Heart left ventricle (tissue), 16 donors: Measurements from ENCODE around the gene HRH2. TPM values are rescaled to one million over a fixed set of nuclear protein-coding genes. Genes with fewer than 3 reads are reported as not detected.
"Not testable (repeated sequence)": the region's sequence is repeated elsewhere in the genome, so short reads cannot be mapped to it uniquely, and the experiment has no call there.

Source experiments
- ATAC-seq, 4 donors: fragments of 200-7000 bp; cut with Tn5 transposase; one replicate each; pipeline ENCODE4 v1.9.1; 2020 to 2022; ENCODE audit warnings: moderate library complexity in 4 of 4, mild to moderate bottlenecking in 3 of 4, moderate number of reproducible peaks in 1 of 4
- DNase-seq, 5 donors: peaks; one replicate each; pipeline ENCODE4 v3.0.0-alpha.2; 2020
- H3K27ac ChIP-seq, 12 donors: fragments of 200-600 bp; sonication (generic) in 4 of 12; one replicate each; pipeline versions ENCODE4 v1.5.0 to v1.8.0; 2016 to 2022; ENCODE audit warnings: mild to moderate bottlenecking in 2 of 12
- H3K27me3 ChIP-seq, 9 donors: fragments of 200-600 bp; sonication (generic) in 2 of 9; one replicate each; pipeline versions ENCODE4 v1.5.1 to v1.8.0; 2016 to 2022; ENCODE audit warnings: mild to moderate bottlenecking in 3 of 9
- H3K36me3 ChIP-seq, 9 donors: fragments of 200-600 bp; sonication (generic) in 2 of 9; one replicate each; pipeline versions ENCODE4 v1.5.0 to v1.8.0; 2018 to 2022; ENCODE audit warnings: mild to moderate bottlenecking in 2 of 9
- H3K4me1 ChIP-seq, 12 donors: fragments of 200-600 bp; sonication (generic) in 4 of 12; one replicate each; pipeline versions ENCODE4 v1.5.0 to v1.8.0; 2016 to 2022; ENCODE audit warnings: mild to moderate bottlenecking in 3 of 12
- H3K4me3 ChIP-seq, 12 donors: fragments of 200-600 bp; sonication (generic) in 4 of 12; one replicate each; pipeline versions ENCODE4 v1.5.0 to v1.8.0; 2017 to 2022; ENCODE audit warnings: mild to moderate bottlenecking in 9 of 12, moderate library complexity in 4 of 12
- H3K9me3 ChIP-seq, 12 donors: fragments of 200-600 bp; sonication (generic) in 4 of 12; one replicate each; pipeline versions ENCODE4 v1.5.0 to v1.8.0; 2016 to 2022; ENCODE audit warnings: mild to moderate bottlenecking in 1 of 12
- CTCF ChIP-seq, 12 donors: fragments of 200-600 bp; sonication (generic) in 4 of 12; IDR thresholded peaks; one replicate each; pipeline versions ENCODE4 v1.5.0 to v1.8.0; 2018 to 2022; ENCODE audit warnings: antibody characterized with exemption in 12 of 12, mild to moderate bottlenecking in 5 of 12
- POLR2A ChIP-seq, 2 donors: fragments of 450-650 bp; IDR thresholded peaks; one replicate each; pipeline ENCODE4 v1.6.1; 2017; ENCODE audit warnings: antibody characterized with exemption in 2 of 2, mild to moderate bottlenecking in 2 of 2, moderate library complexity in 2 of 2
- WGBS, 4 donors: extraction: QIAGEN DNeasy Blood & Tissue Kit in 2 of 4; methylation state at CpG; one replicate each; pipeline versions ENCODE4 v1.1.5 to v1.1.7; 2013 to 2018; 5-methylcytosine and 5-hydroxymethylcytosine counted together
- intact Hi-C, 10 donors: fragments of 100-400 bp; cut with DNase I; formaldehyde crosslinking; loops; one replicate each; pipeline versions ENCODE4 v1.11.1 to v1.14.2; 2022
- polyA plus RNA-seq, 2 donors: library from polyadenylated mRNA; stranded (reverse); fragments of 200-250 nt; gene quantifications; one replicate each; pipeline ENCODE4 v1.2.3, GENCODE V29; 2013
- total RNA-seq, 9 donors: library from RNA; depleted of rRNA in 2 of 9; stranded (reverse); fragments of >200 nt in 2 of 9; fragmentation: NEBNext Ultra II Directional in 3 of 9; extraction: Animal tissue kit (Norgen Biotek cat#: 25700) in 3 of 9; gene quantifications; one replicate each; pipeline versions ENCODE4 v1.1.0 to v1.2.4, GENCODE V29; 2016 to 2023
- donor health status: ischemic (EF 13 %, LVEDD 7.1; RV severe dilation, severe dysfunction).
- donor health status: healthy with polysubstance abuse.
- donor health status: DM: no; HTN: yes; CAD: no.
- donor health status: DM: no; HTN: no; CAD: no.
- donor health status: ischemic (EF 25% LVEDD 6.9; RV normal size, moderate dysfunction).
- donor health status: ischemic (EF 25% LVEDD 5.7; RV mildly dilated, moderate dysfunction).
- donor health status: healthy.
- donor health status: DM: yes; HTN: yes; CAD: no.
- donor health status: ischemic (EF 35%, LVEDD 5.7; RV mildly dilated, moderate dysfunction).
- donor health status: nonischemic (EF 11% LVEDD 7.7; RV severe dilation, severe dysfunction).
- donor health status: DM: yes; HTN: yes; CAD: no.
- donor health status: PGD.
- donor health status: ischemic (EF 29% LVEDD 5.4; RV normal size, mild dysfunction).
- donor health status: nonischemic (EF 23%, LVEDD 6.1; RV moderate dilation, normal function).

HRH2 gene
- total and polyA plus RNA-seq, 11 donors: 26.0 to 66.0 (median 35.8) TPM

GRCh38 chr5:175640106-175640775, 17.6 kb upstream of the HRH2 start:
- no peak for TF ChIP-seq POLR2A (IDR thresholded peaks at IDR 0.05)
- no peak for TF ChIP-seq CTCF (IDR thresholded peaks at IDR 0.05)
- Histone ChIP-seq H3K9me3 (peaks cover 0 to 2% (median 0%) of the 10 kb centered on the region in 12 donors), H3K4me3 (no peak overlapping the region), H3K4me1 (peaks cover 0 to 16% (median 0%) of the 10 kb centered on the region in 12 donors), H3K27ac (no peak overlapping the region), H3K36me3 (no peaks in the 10 kb centered on the region), H3K27me3 (no peaks in the 10 kb centered on the region)
- ATAC-seq (no peak), DNase-seq (no peak)
- 63 to 68% (median 67%) methylated on average over 7 to 9 of the region's 9 CpGs for WGBS, 4 donors
- intact Hi-C loops: no loop called here

GRCh38 chr5:175642998-175643397, 14.9 kb upstream of the HRH2 start:
- intact Hi-C loops: no loop called here
- Histone ChIP-seq H3K9me3 (no peaks in the 10 kb centered on the region), H3K4me3 (no peak overlapping the region), H3K4me1 (peaks cover 0 to 13% (median 0%) of the 10 kb centered on the region in 12 donors), H3K27ac (no peak overlapping the region), H3K27me3 (no peaks in the 10 kb centered on the region), H3K36me3 (no peaks in the 10 kb centered on the region)
- DNase-seq (no peak), ATAC-seq (no peak)
- 83 to 87% (median 86%) methylated on average over 4 of the region's 4 CpGs for WGBS, 4 donors
- TF ChIP-seq CTCF (IDR thresholded peaks at IDR 0.05) (no peak), POLR2A (IDR thresholded peaks at IDR 0.05) (no peak)

GRCh38 chr5:175646251-175646650, 11.6 kb upstream of the HRH2 start:
- Histone ChIP-seq H3K4me1 (peaks cover 0 to 4% (median 0%) of the 10 kb centered on the region in 12 donors), H3K27me3 (no peaks in the 10 kb centered on the region), H3K27ac (no peak overlapping the region), H3K9me3 (peaks cover 0 to 25% (median 7%) of the 10 kb centered on the region in 12 donors), H3K36me3 (no peaks in the 10 kb centered on the region), H3K4me3 (no peak overlapping the region)
- intact Hi-C loops: no loop called here
- ATAC-seq (no peak), DNase-seq (no peak)
- WGBS, 4 donors: 86 to 89% (median 87%) methylated on average over 3 of the region's 3 CpGs
- TF ChIP-seq CTCF (IDR thresholded peaks at IDR 0.05): no peak
- no peak for TF ChIP-seq POLR2A (IDR thresholded peaks at IDR 0.05)

- TF ChIP-seq CTCF (IDR thresholded peaks at IDR 0.05) (no peak), POLR2A (IDR thresholded peaks at IDR 0.05) (no peak)
- 92 to 100% (median 96%) methylated on average over 1 of the region's 1 CpG for WGBS, 4 donors
- DNase-seq: no peak
- ATAC-seq: no peak
- Histone ChIP-seq H3K4me3 (no peak overlapping the region), H3K36me3 (no peaks in the 10 kb centered on the region), H3K9me3 (peaks cover 0 to 25% (median 7%) of the 10 kb centered on the region in 12 donors), H3K4me1 (peaks cover 0 to 31% (median 0%) of the 10 kb centered on the region in 12 donors), H3K27ac (no peak overlapping the region), H3K27me3 (no peaks in the 10 kb centered on the region)
- intact Hi-C loops: loop anchor here in 2 of 10 donors (5.0 to 10.0 kb wide), 2 partner anchors 38 to 105 kb away; no protein-coding TSS in a partner anchor
Observed at GRCh38 chr5:175649967-175650366, 7.9 kb upstream of the HRH2 start.

GRCh38 chr5:175650430-175651205, 7.3 kb upstream of the HRH2 start:
- not testable (repeated sequence) for ATAC-seq, DNase-seq
- intact Hi-C loops: loop anchor here in 2 of 10 donors (5.0 to 10.0 kb wide), 2 partner anchors 38 to 106 kb away; no protein-coding TSS in a partner anchor

More at GRCh38 chr5:175650430-175651205, 7.3 kb upstream of the HRH2 start:
- not testable (repeated sequence) for H3K27me3 ChIP-seq, H3K4me3 ChIP-seq, H3K27ac ChIP-seq, H3K36me3 ChIP-seq
- H3K9me3 ChIP-seq: peaks cover 0 to 25% (median 7%) of the 10 kb centered on the region in 12 donors
- peaks cover 0 to 31% (median 0%) of the 10 kb centered on the region in 12 donors for H3K4me1 ChIP-seq
